GM19397 (cell line): ENCODE results near the gene TPPP.
A peak's percentile ranks its signal among the peaks of the same experiment; 100 is the strongest.
"Not testable (repeated sequence)": the region's sequence is repeated elsewhere in the genome, so short reads cannot be mapped to it uniquely, and the experiment has no call there.

ENCODE experiments used
- ATAC-seq: cut with Tn5 transposase; IDR thresholded peaks from one replicate; pipeline ENCODE4 v1.9.1; 2021; ENCODE audit warnings: mild to moderate bottlenecking, moderate library complexity; ENCODE audit not compliant: unreplicated experiment

Gene TPPP

GRCh38 chr5:679166-679895 lies 13.8 kb downstream of the TPPP start:
- ATAC-seq, result not testable (repeated sequence)

GRCh38 chr5:678521-678920 lies 14.6 kb downstream of the TPPP start:
- ATAC-seq, result not testable (repeated sequence)

GRCh38 chr5:677131-678101 lies 15.7 kb downstream of the TPPP start:
- no peak for ATAC-seq

GRCh38 chr5:676699-677076 lies 16.5 kb downstream of the TPPP start:
- no peak for ATAC-seq

GRCh38 chr5:675871-676698 lies 17.1 kb downstream of the TPPP start:
- no peak for ATAC-seq

- no peak for ATAC-seq
These were observed 17.9 kb downstream of the TPPP start for GRCh38 chr5:675111-675870.

GRCh38 chr5:674630-675011 lies 18.5 kb downstream of the TPPP start:
- no peak for ATAC-seq

- ATAC-seq, result no peak
These were observed 19.1 kb downstream of the TPPP start for GRCh38 chr5:673831-674629.

- no peak for ATAC-seq
These were observed 19.9 kb downstream of the TPPP start for GRCh38 chr5:673161-673830.

- ATAC-seq, result no peak
These were observed 20.6 kb downstream of the TPPP start for GRCh38 chr5:672329-673160.

- ATAC-seq, result peak; percentile 62
These were observed 21.5 kb downstream of the TPPP start for GRCh38 chr5:671459-672328.

- no peak for ATAC-seq
These were observed 22.5 kb downstream of the TPPP start for GRCh38 chr5:670396-671270.

GRCh38 chr5:669842-670395 lies 23.2 kb downstream of the TPPP start:
- no peak for ATAC-seq

- no peak for ATAC-seq
These were observed 23.9 kb downstream of the TPPP start for GRCh38 chr5:669111-669841.

- ATAC-seq, result no peak
These were observed 24.7 kb downstream of the TPPP start for GRCh38 chr5:668283-668995.
